RCC 7860 (cell line): ENCODE data around the gene DAZ4.
A peak's percentile ranks its signal among the peaks of the same experiment; 100 is the strongest.
"Not testable (repeated sequence)": the region's sequence is repeated elsewhere in the genome, so short reads cannot be mapped to it uniquely, and the experiment has no call there.

Experiments used
- DNase-seq: peaks from one replicate; pipeline ENCODE4 v3.0.0-alpha.2; 2015; ENCODE audit warnings: low spot score
- FAIRE-seq: peaks from 2 replicates; lab custom pipeline; 2012; peaks lifted over from hg19 to GRCh38; lab: Jason Lieb, UNC

Gene DAZ4

GRCh38 chrY:24833619-24834018, at the start of gene DAZ4:
Gene DAZ4 (plus strand): TSS chrY:24833919. CDS start chrY:24834127, 208 bp downstream.
- not testable (repeated sequence) for DNase-seq, FAIRE-seq

GRCh38 chrY:24813293-24813692, 20.4 kb upstream of the DAZ4 start, which contains the start of gene DAZ3:
Gene DAZ3 (minus strand): TSS chrY:24813393. CDS start chrY:24813185, 208 bp downstream.
- not testable (repeated sequence) for FAIRE-seq, DNase-seq

GRCh38 chrY:24821836-24822235, 11.9 kb upstream of the DAZ4 start:
- not testable (repeated sequence) for DNase-seq
- FAIRE-seq, result peak; percentile 93

GRCh38 chrY:24824184-24824879, 9.4 kb upstream of the DAZ4 start:
- not testable (repeated sequence) for DNase-seq, FAIRE-seq

- DNase-seq, result not testable (repeated sequence)
- FAIRE-seq, result peak; percentile 98
Observed at GRCh38 chrY:24825069-24825468, 8.7 kb upstream of the DAZ4 start.
